GM23248 (cell line): Measurements from ENCODE around the gene DPYD.

Source experiments
- EZH2 ChIP-seq: fragments of 200-600 bp; sonication (generic); IDR thresholded peaks from 2 replicates; pipeline ENCODE4 v1.6.1; 2018; ENCODE audit warnings: antibody characterized with exemption, mild to moderate bottlenecking; ENCODE audit not compliant: insufficient read depth, poor library complexity, severe bottlenecking
- EZH2phosphoT487 ChIP-seq: fragments of 200-600 bp; sonication (generic); IDR thresholded peaks from 2 replicates; pipeline ENCODE4 v1.6.1; 2018; ENCODE audit warnings: antibody characterized with exemption, moderate library complexity, mild to moderate bottlenecking, low read depth; ENCODE audit not compliant: insufficient read depth

DNA sequence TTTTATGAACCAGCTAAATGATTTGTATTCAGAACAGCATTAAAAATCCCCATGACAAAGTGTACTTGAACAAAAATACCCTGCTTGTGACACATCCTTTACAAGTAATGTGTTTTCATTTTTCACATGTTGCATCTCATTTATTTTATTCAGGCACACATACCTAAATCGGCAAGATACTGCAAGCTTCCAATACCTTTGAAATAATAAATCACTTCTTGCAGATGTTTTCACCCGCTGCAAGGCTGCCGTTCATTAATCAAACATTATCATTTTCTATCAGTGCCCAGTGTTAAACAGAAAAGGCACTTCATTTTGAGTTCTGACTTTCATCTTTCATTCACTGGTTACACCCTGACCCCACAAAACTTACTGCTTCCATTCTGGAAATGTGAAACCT, 269.6 kb downstream of the DPYD start:
- TF ChIP-seq EZH2, result no peak
- no peak for TF ChIP-seq EZH2phosphoT487
